GM21381 (cell line): ENCODE results near the gene PCDHGA6.
A peak's percentile ranks its signal among the peaks of the same experiment; 100 is the strongest.
"Not testable (repeated sequence)": the region's sequence is repeated elsewhere in the genome, so short reads cannot be mapped to it uniquely, and the experiment has no call there.

ENCODE experiments used
- ATAC-seq: cut with Tn5 transposase; IDR thresholded peaks from one replicate; pipeline ENCODE4 v1.9.1; 2021; ENCODE audit warnings: mild to moderate bottlenecking, moderate library complexity; ENCODE audit not compliant: unreplicated experiment

Gene PCDHGA6

DNA sequence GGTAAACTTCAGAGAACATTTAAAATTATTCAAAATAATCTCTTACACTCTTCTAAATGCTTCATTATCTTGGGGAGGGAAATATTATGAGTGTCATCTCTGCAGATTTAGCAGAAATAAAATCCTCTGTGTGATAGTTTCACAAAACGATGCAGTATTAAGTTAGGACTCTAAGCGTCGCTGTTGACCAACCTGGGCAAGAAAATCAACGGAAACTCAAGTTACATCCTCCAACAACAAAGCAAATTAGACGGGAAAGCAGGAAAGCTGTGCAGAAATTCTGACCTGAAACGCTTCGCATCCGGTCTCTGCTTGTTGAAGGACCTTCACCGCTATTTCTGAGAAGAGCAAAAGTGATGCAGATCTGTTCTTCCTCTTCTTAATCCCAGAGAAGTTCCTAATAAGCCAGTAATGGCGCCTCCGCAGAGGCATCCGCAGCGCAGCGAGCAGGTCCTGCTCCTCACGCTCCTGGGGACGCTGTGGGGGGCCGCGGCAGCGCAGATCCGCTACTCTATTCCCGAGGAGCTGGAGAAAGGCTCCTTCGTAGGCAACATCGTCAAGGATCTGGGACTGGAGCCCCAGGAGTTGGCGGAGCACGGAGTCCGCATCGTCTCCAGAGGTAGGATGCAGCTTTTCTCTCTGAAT lies at the start of gene PCDHGA6:
PCDHGA6 (plus strand) TSS at position 219 of the 645 bp plus-strand sequence; CDS start at position 412, 193 bp downstream.
- no peak for ATAC-seq

DNA sequence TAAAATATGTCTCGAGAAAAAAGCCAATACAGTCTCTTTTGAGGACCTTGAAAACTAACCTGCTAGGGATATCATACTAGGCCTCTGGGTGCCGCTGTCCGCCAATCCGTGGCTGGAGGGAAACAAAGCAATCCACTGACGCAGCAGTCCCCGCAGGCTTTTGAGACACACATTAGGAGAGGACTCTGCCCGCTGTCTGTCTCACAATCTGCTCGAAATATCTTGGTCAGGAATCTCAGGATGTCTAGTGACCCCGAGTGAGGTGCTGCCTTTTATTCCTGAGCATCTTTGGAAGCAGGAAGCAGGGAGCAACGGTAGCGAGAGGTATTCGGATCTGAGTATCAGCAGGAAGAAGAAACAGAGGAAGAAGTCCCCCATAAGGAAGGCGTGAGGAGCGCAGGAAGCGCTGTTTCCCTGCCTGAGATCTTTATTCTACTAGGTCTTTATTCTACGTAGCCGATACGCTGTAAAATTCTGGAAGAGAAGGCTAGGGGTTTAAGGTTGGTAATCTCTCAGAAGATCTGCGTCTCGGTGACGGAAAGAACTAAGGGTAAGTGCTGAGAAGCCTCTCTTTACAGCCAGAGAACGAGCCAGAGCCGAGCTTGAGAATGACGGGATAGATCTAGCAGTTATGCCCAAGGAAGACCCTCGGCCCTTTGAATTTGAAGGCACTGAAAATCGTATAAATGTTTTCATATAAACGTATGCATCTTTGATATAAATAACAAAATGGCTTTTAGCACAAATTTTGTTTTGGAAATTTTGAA lies 47.4 kb upstream of the PCDHGA6 start:
- peak; percentile 56 for ATAC-seq

GRCh38 chr5:141328231-141328630 lies 45.5 kb upstream of the PCDHGA6 start:
- no peak for ATAC-seq

- no peak for ATAC-seq
Measured at GRCh38 chr5:141330299-141331080, 43.2 kb upstream of the PCDHGA6 start, which contains the start of gene PCDHGA1. PCDHGA1 (plus strand) TSS chr5:141330514.

DNA sequence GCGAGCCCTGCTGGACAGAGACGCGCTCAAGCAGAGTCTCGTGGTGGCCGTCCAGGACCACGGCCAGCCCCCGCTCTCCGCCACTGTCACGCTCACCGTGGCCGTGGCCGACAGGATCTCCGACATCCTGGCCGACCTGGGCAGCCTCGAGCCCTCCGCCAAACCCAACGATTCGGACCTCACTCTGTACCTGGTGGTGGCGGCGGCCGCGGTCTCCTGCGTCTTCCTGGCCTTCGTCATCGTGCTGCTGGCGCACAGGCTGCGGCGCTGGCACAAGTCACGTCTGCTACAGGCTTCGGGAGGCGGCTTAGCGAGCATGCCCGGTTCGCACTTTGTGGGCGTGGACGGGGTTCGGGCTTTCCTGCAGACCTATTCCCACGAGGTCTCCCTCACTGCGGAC lies 41.1 kb upstream of the PCDHGA6 start:
- not testable (repeated sequence) for ATAC-seq

DNA sequence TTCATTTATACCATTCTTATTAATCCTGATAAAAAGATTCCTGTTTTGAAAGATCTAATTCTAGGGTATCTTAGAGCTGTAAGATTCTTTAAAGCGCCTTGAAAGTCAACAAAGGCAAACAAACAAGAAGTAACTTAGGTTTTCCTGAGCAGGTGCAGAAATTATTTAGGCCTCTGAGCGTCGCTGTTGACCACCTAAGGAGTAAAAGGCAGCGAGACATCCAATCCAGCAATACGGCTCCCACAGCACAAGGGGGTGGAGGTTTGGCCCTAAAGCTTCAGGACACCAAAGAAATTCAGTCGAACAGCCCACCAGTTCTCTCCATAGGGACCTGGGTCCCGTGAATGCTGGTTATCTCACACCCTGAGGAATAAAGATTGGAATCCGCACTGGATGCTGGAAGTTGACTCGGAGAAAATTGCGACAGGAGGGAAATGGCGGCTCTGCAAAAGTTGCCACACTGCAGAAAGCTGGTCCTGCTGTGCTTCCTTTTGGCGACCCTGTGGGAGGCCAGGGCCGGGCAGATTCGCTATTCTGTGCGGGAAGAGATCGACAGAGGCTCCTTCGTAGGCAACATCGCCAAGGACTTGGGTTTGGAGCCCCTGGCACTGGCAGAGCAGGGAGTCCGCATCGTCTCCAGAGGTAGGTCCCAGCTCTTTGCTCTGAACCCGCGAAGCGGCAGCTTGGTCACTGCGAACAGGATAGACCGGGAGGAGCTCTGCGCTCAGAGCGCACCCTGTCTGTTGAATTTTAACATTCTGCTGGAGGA lies 35.0 kb upstream of the PCDHGA6 start, which contains the start of gene PCDHGA2:
PCDHGA2 (plus strand) TSS at position 223 of the 769 bp plus-strand sequence.
- no peak for ATAC-seq

GRCh38 chr5:141340781-141341354 lies 32.8 kb upstream of the PCDHGA6 start:
- not testable (repeated sequence) for ATAC-seq

GRCh38 chr5:141342773-141343172 lies 30.9 kb upstream of the PCDHGA6 start:
- no peak for ATAC-seq

DNA sequence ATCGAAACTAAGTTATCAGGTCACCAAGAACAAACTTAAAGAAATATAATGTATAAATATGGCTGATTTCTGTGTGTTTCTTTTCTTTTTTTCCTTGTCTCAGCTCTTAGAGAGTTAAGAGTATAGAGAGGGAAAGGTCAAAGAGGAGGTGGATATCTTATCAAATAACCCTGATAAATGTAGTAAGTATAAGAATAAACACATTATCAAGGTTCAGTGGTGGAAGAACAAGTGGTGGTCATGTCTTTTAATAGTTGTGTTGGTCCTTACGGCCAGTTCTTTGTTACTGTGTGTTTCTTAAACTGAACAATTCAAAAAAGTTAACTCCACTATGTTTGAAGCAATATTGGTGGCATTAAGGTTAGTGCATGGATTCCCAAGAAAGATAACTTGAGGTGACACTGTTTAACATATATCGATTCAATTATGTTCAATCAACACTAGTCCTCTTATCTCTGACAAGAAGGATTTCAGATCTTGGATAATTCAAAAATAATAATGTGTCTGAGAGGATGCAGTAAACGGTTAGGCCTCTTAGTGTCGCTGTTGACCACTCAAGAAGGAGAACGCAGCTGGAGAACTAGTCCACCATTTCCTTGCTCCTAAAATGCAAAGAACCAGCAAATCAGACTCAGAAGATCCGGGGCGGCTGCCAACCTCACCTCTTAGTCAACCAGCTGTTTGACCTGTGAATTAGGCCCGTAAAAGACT lies 30.3 kb upstream of the PCDHGA6 start, which contains the start of gene PCDHGA3:
PCDHGA3 (plus strand) TSS at position 588 of the 711 bp plus-strand sequence. CDS start 205 bp downstream, outside the sequence.
- ATAC-seq, result no peak

DNA sequence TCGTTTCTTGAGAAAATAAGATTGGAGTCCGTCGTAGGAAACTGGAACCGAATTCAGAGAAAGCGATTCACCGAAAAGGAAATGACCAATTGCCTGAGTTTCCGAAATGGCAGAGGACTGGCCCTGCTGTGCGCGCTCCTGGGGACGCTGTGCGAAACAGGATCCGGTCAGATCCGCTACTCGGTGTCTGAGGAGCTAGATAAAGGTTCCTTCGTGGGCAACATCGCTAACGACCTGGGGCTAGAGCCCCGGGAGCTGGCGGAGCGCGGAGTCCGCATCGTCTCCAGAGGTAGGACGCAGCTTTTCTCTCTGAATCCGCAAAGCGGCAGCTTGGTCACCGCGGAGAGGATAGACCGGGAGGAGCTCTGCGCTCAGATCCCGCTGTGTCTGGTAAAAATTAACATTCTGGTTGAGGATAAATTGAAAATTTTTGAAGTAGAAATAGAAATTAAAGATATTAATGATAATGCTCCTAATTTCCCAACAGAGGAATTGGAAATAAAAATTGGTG lies 29.7 kb upstream of the PCDHGA6 start:
- no peak for ATAC-seq

- no peak for ATAC-seq
Measured at GRCh38 chr5:141345327-141345726, 28.4 kb upstream of the PCDHGA6 start.

GRCh38 chr5:141346017-141346416 lies 27.7 kb upstream of the PCDHGA6 start:
- not testable (repeated sequence) for ATAC-seq

DNA sequence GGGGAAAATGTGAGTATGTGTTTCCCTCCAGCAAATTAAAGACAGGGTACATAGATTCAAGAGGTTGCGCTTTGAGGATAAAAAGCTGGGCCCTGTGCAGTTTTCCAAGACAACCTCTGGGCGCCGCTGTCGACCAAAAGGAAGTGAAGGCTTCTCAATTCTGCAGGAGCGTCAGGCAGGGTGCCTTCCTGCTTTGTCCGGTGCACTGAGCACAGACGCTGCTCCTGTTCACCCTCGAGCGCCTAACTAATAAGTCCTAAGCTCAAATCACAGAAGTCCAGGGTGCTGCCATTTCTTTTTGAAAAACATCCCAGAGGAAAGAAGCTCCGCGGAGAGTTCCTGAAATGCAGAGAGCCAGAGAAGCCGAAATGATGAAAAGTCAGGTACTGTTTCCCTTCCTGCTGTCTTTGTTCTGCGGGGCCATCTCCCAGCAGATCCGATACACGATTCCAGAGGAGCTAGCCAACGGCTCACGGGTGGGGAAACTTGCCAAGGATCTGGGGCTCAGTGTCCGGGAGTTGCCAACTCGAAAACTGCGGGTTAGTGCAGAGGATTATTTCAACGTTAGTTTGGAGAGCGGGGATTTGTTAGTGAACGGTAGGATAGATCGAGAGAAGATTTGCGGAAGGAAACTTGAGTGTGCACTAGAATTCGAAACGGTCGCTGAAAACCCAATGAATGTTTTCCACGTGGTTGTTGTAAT lies 23.6 kb upstream of the PCDHGA6 start, which contains the start of gene PCDHGB1:
PCDHGB1 (plus strand) TSS at position 183 of the 703 bp plus-strand sequence; CDS start at position 345, 162 bp downstream.
- no peak for ATAC-seq

DNA sequence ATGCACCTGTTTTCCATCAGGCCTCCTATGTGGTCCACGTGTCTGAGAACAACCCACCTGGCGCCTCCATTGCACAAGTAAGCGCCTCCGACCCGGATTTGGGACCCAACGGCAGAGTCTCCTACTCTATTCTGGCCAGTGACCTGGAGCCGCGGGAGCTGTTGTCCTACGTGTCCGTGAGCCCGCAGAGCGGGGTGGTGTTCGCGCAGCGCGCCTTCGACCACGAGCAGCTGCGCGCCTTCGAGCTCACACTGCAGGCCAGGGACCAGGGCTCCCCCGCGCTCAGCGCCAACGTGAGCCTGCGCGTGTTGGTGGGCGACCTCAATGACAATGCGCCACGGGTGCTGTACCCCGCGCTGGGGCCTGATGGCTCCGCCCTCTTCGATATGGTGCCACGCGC lies 22.1 kb upstream of the PCDHGA6 start:
- no peak for ATAC-seq

DNA sequence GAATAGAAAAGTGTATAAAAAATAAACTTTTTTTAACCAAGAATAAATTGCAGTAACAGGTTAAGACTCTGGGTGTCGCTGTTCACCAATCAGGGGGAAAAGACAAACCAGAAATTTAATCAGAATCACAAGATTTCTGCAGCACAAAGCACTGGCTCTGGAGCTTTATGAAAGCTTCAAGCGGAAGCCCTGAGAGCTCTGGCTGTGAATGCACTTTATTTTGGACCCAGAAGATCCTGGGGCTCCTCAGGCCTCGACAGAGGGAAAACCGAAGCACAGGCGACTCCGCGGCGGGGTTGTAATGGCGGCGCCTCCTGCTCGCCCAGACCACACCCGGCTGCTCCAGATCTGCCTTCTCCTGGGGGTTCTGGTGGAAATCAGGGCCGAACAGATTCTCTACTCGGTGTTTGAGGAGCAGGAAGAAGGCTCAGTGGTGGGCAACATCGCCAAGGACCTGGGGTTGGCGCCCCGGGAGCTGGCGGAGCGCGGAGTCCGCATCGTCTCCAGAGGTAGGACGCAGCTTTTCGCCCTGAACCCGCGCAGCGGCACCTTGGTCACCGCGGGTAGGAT lies 18.7 kb upstream of the PCDHGA6 start, which contains the start of gene PCDHGA4:
PCDHGA4 (plus strand) TSS at position 122 of the 570 bp plus-strand sequence; CDS start at position 209, 87 bp downstream.
- no peak for ATAC-seq

DNA sequence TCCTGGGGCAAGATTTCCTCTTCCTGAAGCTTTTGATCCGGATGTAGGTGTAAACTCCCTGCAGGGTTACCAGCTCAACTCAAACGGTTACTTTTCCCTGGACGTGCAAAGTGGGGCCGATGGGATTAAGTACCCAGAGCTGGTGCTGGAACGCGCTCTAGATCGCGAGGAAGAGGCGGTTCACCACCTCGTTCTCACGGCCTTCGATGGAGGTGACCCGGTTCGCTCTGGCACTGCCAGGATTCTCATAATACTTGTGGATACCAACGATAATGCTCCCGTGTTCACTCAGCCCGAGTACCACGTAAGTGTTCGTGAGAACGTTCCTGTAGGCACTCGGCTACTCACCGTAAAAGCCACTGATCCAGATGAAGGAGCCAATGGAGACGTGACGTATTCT lies 18.1 kb upstream of the PCDHGA6 start:
- ATAC-seq, result no peak

GRCh38 chr5:141356133-141356532 lies 17.6 kb upstream of the PCDHGA6 start:
- no peak for ATAC-seq

- no peak for ATAC-seq
Measured at GRCh38 chr5:141356950-141357349, 16.7 kb upstream of the PCDHGA6 start.
